GM18498 (cell line): ENCODE results near the gene FZR1.
A peak's percentile ranks its signal among the peaks of the same experiment; 100 is the strongest.
"Not testable (repeated sequence)": the region's sequence is repeated elsewhere in the genome, so short reads cannot be mapped to it uniquely, and the experiment has no call there.

Experiments
- ATAC-seq: cut with Tn5 transposase; IDR thresholded peaks from one replicate; pipeline ENCODE4 v1.9.1; 2021; ENCODE audit warnings: mild to moderate bottlenecking, moderate library complexity; ENCODE audit not compliant: unreplicated experiment

FZR1 gene

DNA sequence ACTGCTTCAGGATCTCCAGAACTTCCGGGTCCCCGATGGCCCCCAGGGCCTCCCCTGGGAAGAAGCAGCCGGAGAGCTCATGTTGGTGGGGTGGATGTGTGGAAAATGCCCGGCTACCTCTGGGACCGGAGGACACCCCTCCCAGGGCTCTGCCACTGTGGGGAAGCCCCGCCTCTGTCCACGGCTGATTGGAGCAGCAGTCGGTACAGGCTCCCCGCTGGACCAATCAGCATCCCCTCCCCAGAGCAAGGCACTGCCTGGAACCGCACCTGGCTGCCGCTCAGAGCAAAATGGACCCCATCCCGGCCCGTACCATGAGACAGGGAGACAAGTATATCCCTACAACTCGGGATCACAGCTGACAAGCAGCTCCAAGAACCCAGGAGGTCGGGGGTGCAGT is 12.1 kb upstream of the FZR1 start:
- no peak for ATAC-seq

DNA sequence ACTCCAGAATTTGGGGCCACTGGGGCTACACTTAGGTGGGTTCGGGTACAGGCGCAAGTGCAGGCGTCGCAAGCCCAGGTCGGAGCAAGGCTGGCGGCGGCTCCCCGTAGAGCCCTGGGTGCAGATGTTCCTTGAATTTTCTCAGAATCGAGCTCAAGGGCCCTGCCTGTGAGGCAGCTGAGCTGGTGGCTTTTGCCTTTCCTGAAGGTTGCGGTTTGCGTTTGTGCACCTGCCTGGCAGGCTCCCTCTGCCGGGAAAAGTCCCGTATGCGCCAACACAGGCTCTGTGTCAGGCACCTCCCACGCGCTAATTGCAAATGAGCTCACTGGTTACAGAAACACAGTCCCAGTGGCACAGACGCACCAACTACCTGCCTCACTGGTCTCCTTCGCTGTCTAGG is 11.6 kb upstream of the FZR1 start:
- no peak for ATAC-seq

DNA sequence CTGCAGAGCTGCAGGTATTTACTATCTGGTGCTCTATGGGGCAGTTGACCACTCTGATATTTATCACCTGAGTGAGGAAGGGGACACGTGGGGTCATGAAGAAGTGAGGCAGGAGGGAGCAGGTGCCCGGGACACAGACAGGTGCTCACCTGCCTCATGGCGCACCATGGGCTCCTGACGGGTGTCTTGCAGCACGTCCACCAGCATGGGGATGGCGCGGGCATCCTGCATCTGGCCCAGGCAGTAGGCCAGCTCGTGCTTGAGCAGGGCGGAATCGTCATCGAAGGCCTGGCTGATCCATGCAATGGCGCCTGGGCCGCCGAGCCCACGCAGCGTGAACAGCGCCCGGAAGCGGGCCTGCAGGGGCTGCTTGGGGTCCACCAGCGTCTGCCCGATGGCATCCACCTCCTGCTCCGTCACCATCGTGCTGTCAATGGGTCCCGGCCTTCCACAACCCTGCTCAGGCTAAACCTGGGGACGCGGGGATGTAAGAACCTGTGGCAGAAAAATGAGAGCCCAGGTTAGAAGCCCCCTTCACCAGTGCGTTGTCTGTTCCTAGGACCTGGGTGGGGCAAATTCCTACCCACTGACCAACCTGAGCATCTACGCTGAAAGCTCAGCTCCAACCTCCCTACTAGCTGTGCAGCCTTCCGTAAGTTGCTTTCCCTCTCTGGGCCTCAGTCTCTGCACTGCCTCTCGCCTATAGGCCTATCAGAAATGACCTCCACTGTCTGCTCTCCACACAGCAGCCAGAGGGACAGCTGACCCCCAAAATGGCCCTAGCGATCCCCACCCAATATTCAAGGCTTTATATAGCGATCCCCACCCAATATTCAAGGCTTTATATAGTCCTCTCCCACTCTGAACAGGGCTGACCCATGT is 9.5 kb upstream of the FZR1 start:
- ATAC-seq, result no peak

DNA sequence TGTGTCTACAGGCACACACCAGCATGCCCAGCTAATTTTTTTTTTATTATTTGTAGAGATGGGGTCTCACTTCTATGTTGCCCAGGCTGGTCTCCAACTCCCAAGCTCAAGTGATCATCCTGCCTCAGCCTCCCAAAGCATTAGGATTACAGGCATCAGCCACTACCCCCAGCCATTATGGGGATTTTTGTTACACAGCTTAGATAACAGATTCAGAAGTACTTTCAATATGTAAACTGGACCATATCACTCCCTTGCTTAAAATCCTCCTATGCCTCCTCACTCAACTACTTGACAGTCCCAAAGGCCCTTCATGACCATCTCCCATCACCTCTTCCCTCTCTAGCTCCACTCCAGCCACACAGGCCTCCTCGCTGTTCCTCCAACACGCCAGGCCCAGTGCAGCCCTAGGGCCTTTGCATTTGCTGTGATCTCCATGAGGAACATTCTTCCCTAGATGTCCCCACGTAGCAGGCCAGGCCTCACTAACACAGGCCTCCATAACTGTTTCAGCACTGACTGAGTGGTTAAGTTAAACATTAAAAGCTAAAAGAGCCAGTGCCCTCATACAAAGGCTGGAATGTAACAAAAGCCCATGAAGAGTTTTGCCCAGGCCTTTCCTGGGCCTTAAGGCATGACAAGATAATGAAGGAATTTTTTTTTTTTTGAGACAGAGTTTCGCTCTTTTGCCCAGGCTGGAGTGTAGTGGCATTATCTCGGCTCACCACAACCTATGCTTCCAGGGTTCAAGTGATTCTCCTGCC is 8.2 kb upstream of the FZR1 start:
- no peak for ATAC-seq

GRCh38 chr19:3499738-3500428 is 6.2 kb upstream of the FZR1 start:
- ATAC-seq, result no peak

DNA sequence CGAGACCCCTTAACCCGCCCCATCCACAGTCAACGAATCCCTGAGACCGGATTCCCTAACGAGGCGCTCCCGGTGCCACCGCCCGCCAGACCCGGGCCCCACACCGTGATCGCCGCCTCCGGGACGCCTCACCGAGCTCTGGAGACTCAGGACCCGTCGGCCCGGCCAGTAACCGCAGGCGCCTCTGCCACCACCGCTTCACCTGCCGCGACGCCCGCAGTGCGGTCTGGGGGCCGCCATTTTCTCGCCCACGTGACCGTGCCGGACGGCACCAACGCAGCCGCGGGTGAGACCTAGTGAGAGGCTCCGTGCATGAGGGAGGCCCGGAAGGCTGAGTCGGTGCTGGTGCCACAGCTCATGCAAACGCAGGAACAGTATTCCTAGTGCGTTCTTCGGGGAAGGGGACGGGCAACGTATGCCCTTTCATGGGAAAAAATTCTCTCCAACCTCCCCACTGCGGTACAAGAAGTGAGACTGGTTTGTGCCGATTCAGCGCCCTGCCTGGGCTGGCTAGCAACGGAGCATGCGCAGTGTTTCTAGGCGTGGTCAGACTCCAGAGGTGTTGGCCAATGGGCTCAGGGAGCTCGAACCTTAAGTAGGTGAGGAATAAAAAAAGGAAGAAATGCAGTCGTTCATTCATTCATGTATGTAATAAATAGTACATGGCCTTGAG is 5.5 kb upstream of the FZR1 start, which contains the start of gene DOHH:
Gene DOHH, minus strand, starts transcription at position 246 of the 673 bp plus-strand sequence. CDS start 3,860 bp downstream, outside the sequence.
- ATAC-seq, result peak; percentile 84

DNA sequence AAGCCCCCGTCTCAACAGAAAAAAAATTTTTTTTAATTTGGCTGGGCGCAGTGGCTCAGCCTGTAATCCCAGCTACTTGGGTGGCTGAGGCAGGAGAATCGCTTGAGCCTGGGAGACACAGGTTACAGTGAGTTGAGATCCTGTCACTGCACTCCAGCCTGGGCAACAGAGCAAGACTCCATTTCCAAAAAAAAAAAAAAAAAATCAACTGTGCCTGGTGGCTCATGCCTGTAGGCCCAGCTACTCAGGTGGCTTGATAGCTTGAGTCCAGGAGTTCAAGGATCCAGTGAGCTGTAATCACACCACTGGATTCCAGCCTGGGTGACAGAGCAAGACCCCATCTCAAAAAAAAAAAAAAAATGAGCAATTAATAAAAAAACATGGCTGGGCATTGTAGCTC is 4.3 kb upstream of the FZR1 start:
- ATAC-seq, result no peak

DNA sequence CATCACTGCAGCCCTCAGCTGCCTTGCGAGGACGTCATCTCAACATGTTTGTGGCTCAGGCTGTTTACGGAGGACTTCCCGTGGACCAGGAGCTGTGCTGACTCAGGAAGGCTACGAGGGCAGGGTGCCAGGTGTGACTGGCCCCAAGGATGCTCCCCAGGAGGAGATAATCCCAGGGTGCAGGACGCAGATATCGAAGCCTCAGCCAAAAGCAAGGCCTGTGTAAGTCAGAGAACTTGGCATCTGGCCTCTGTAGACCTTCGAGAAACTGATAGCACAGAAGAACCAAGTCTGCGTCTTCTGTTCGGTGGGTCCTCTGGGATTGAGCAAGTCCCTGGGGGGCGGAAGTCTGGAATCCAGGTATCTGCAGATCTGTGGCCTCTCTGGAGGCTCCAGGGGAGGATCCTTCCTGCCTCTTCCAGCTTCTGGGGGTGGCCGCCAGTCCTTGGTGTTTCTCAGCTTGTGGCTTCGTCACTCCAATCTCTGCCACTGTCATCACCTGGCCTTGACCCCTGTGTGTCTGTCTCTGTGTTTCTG is 3.0 kb upstream of the FZR1 start:
- ATAC-seq, result no peak

- no peak for ATAC-seq
Observed at GRCh38 chr19:3504735-3505134, 1.4 kb upstream of the FZR1 start.

DNA sequence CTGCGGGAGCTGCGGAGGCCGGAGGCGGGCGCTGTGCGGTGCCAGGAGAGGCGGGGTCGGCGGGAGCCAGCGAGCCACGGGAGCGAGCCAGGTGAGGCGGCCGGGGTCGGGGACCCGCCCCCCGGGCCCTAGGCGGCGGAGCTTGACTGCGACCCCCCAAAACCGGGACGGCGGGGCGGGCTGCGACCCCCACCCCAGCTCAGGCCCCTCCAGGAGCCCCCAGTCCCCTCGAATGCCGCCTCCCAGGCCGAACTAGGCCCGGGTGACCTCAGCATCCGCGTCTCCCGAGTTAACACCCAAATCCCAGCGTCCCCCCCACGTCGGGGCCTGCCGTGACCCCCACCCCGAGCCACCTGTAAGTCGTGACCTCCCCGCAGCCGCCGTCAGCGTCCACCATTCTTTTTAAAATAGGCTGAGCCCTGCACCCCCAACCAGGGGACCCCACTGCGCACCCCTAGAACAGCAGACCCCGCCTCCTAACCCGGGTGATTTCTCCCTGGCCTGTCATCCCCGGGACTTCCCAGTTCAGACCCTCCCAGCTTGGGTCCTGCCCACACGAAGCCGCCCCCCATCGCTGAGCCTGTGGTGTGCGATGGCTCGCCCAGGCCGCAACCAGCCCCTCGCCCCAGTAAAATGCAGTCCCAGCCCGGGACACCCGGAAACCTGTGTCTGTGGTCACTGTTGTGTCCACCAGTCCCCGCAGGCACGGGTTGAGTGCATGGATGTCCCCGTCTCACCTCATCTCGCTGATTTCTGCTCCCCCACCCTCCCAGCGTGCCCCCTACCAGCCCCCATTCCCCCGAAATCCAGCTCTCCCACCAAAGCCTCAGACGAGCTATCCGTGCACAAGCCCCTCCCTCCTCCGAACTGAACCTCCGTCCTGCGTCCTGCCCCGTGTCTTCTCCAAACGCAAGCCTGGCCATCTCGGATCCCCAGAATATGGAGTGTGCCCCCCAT is 551 bp downstream of the FZR1 start:
- ATAC-seq, result no peak

DNA sequence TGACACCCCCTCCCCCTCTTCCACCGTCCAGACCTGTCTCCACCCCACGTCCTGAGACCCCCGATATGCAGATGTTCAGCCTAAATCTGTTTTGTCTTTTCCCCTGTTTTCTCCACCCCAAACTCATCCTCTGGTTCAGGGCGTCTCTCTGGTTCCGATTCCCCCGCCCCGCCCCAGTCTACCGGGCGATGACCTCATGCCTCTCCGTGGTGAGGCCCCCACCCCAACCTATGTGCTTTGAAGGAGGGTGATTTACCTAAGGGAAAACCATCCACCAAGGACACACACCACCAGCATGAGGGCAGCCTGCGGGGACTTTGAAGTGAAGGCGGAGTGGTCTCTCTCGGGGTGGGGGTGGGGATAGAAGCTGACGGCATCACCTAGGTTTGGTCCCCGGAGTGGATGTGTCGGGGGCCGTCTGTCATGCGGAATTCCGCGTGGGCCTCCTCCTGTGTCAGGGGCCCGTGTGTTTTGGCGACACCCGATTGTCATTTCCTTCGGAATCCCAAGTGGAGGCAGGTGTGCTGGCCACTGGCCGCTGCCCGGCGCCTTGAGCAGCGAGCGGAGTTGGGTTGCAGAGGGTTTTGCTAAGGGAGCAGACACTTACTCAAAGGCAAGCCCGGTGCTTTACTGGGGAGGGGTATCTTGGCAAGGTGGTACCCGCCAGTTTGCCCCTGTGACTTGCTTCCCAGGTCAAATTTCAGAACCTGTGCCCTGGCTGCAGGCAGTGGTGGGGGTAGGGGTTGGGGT is 1.4 kb downstream of the FZR1 start:
- ATAC-seq, result no peak

DNA sequence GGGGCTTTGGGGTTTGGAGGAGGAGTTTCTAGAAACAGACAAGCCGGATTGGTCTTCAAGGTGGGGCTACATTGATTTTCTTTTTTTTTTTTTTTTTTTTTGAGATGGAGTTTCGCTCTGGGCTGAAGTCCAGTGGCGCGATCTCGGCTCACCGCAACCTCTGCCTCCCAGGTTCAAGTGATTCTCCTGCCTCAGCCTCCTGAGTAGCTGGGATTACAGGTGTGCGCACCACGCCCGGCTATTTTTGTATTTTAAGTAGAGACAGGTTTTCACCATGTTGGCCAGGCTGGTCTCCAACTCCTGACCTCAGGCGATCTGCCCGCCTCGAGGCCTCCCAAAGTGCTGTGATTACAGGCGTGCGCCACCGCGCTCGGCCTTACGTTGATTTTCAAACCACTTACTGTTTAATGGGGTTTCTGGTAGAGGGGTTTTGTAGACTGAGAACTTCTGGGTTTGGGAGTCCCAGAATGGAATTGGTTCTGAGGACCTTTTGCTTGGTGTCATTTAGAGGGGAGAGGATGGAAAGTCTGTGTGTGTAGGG is 2.1 kb downstream of the FZR1 start:
- ATAC-seq, result not testable (repeated sequence)

DNA sequence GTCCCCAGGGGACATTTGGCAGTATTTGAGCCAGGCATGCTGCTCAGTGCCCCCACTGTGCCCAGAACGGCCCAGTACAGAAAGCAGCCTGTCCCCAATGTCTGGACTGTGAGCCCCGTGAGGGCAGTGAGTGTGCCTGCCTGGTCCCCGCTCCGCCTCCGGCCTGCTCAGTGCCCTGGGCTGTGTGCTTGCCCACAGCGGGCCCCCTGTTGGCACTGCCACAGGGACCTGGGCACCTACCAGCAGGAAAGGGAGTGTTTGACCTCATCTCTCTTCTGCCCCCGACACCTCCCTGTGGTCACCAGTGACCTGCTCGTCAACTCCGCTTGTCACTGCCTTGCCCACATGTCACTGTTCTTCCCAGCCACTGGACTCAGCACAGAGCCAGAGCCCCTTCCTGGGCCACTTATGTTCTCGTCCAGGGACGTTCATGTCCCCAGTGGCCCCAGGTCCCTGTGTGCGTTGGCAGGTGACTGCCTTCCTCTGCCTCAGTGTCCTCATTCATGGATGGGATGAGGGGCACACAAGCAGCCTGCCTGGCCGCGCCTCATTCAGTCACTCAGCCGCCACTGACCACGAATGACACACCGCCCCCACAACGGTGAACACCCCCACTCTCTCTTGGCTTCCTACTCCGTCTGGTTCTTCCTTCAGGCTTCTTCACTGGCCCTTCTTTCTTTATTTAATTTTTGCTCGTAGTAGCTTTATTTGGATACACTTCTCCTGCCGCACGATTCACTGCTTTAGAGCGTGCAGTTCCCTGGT is 2.8 kb downstream of the FZR1 start:
- no peak for ATAC-seq

DNA sequence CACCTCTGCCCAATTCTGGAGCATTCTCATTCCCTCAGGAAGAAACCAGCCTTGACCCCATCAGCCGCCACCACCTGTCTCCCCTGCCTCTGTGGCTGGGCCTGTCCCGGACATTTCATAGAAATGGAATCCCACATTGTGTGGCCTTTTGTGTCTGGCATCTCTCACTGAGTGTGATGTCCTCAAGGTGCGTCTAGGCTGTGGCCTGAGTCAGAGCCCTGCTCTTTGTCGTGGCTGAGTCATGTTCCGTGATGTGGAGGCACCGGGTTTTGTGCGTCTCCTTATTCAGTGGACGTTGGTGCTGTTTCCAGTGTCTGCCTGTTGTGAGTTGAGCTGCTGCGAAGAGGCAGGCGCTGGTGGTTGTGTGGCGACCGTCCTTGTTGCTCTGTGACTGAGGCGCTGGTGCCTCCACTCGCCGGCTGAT is 3.5 kb downstream of the FZR1 start:
- no peak for ATAC-seq

GRCh38 chr19:3510727-3511126 is 4.6 kb downstream of the FZR1 start:
- ATAC-seq, result no peak

DNA sequence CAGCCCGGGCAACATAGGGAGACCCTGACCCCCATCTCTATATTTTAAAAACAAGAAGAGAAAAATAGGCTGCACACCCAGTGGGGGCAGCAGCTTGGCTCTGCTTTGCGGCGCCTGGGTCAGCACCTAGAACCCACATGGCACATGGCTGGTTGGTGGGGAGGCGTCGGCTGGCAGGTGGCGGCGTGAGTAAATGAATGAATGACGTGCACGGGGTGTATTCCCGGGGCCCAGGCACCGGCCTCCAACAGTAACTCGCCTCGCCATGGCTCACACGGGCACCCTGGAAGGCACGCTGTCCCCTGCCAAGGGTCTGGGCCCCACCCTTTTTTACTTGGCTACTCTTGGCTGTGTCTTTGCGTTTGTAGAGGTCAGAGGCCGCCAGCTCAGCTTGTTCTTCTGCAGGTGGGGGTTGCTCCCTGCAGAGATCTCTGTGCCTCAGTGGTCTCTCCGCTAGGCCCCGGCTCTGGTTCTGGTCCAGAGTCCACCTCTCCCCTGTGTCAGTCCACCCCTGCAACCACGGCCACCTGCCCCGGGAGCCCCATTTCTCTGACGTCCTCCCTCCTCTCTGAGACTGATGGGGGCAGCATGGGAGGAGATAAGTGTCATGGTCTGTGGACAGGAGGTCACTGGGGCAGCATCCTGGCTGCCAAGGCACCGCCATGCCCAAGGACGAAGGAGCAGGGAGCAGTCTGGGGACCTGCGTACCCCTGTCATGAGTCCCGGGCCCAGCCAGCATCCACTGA is 5.6 kb downstream of the FZR1 start:
- no peak for ATAC-seq
